Measurements from ENCODE around the gene LRRC2. TPM values are rescaled to one million over a fixed set of nuclear protein-coding genes. Genes with fewer than 3 reads are reported as not detected.

Gene LRRC2
- polyA plus RNA-seq, 3 donors: not detected

DNA sequence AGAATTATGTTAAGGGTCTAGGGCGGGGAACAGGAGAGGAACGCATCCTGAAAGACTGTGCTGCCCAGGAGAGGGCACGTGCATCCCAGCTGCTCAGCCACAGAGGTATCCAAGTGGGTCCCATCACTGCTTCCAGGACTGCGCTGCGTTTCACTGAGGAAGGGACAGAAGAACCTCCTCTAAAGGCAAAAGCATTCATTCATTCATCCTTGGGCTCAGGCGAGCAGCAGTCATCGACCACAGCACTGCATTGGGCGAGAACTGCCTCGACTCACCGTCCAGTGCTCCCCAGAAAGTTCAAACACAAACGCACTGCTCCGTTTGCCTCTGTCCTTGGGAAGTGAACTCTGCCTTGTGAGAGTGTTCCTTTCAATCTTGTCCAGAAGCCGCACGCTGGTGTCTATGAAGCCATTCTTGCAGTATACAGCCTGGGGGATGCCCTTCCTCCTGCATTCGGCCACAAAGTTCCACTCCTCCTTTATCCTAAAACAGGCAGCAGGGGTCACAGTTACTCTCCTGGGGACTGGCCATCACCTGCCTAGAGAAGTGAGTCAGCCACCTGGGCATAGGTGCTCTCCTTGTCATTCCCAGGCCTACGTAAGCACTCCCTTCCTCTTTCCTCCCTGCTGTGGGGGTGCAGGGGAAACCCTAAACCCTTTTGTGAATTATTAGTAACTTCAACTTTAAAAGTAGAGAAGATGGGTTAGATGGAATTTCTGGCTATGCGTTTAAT is 21.2 kb downstream of the LRRC2 start:
- peaks cover 0 to 8% of the 10 kb centered on the region in 2 donors for H3K4me1 ChIP-seq (ENCODE audit: control insufficient read depth in 1 of 2, insufficient read depth in 2 of 2, low read length in 2 of 2)
- H3K27me3 Mint-ChIP-seq (ENCODE audit: low read depth in 3 of 3): peaks cover 0 to 5% (median 4%) of the 10 kb centered on the region in 3 donors
- intact Hi-C loops (cut with micrococcal nuclease): no loop called here
- no peak overlapping the region for H3K4me3 ChIP-seq (replicated peaks in 1 of 3; ENCODE audit: low read depth in 2 of 3, low read length in 3 of 3)
- H3K9ac ChIP-seq (ENCODE audit: insufficient read depth, low read length, poor library complexity, severe bottlenecking): no peak overlapping the region
- H2AFZ ChIP-seq (ENCODE audit: insufficient read depth, low read depth, low read length, poor library complexity, severe bottlenecking): no peak overlapping the region
- no peak overlapping the region for H3K27ac ChIP-seq (ENCODE audit: low read depth in 1 of 2, low read length in 2 of 2)
- no peaks in the 10 kb centered on the region for H3K36me3 ChIP-seq (replicated peaks in 1 of 2; ENCODE audit: control insufficient read depth in 1 of 2, insufficient read depth in 2 of 2, low read length in 2 of 2)
- H3K27ac Mint-ChIP-seq: no peak overlapping the region
- no peak for DNase-seq
- no peaks in the 10 kb centered on the region for H3K27me3 ChIP-seq (ENCODE audit: control insufficient read depth in 2 of 2, insufficient read depth in 2 of 2, low read length in 2 of 2)
- 99% methylated on average over 15 of the region's 17 CpGs for whole genome bisulfite sequencing (ENCODE audit: insufficient coverage)
- H3K4me3 Mint-ChIP-seq: no peak overlapping the region
- H3K4me1 Mint-ChIP-seq: peaks cover 10% of the 10 kb centered on the region
- no peaks in the 10 kb centered on the region for H3K79me2 ChIP-seq (ENCODE audit: insufficient read depth, low read length)
- peaks cover 0 to 3% (median 0%) of the 10 kb centered on the region in 7 donors for H3K9me3 Mint-ChIP-seq
- no peaks in the 10 kb centered on the region for H3K36me3 Mint-ChIP-seq
- no peaks in the 10 kb centered on the region for H4K20me1 ChIP-seq (ENCODE audit: insufficient read depth, low read length)
- H3K9me3 ChIP-seq (replicated peaks in 1 of 2; ENCODE audit: control insufficient read depth in 1 of 2, insufficient read depth in 1 of 2, low read length in 2 of 2): no peaks in the 10 kb centered on the region
- no peak overlapping the region for H3K4me2 ChIP-seq (replicated peaks; ENCODE audit: extremely low read depth, low read length, poor library complexity, severe bottlenecking)
- TF ChIP-seq CTCF (IDR thresholded peaks at IDR 0.05): no peak

GRCh38 chr3:46542801-46543201 is 23.3 kb downstream of the LRRC2 start:
- Histone ChIP-seq H3K27me3 (ENCODE audit: control insufficient read depth in 2 of 2, insufficient read depth in 2 of 2, low read length in 2 of 2) (no peaks in the 10 kb centered on the region), H3K27ac (ENCODE audit: low read depth in 1 of 2, low read length in 2 of 2) (no peak overlapping the region), H2AFZ (ENCODE audit: insufficient read depth, low read depth, low read length, poor library complexity, severe bottlenecking) (peak overlapping the region; percentile 18), H3K9ac (ENCODE audit: insufficient read depth, low read length, poor library complexity, severe bottlenecking) (no peak overlapping the region), H3K79me2 (ENCODE audit: insufficient read depth, low read length) (no peaks in the 10 kb centered on the region), H3K36me3 (replicated peaks in 1 of 2; ENCODE audit: control insufficient read depth in 1 of 2, insufficient read depth in 2 of 2, low read length in 2 of 2) (no peaks in the 10 kb centered on the region), H4K20me1 (ENCODE audit: insufficient read depth, low read length) (no peaks in the 10 kb centered on the region), H3K4me3 (replicated peaks in 1 of 3; ENCODE audit: low read depth in 2 of 3, low read length in 3 of 3) (no peak overlapping the region), H3K9me3 (replicated peaks in 1 of 2; ENCODE audit: control insufficient read depth in 1 of 2, insufficient read depth in 1 of 2, low read length in 2 of 2) (no peaks in the 10 kb centered on the region), H3K4me2 (replicated peaks; ENCODE audit: extremely low read depth, low read length, poor library complexity, severe bottlenecking) (no peak overlapping the region), H3K4me1 (ENCODE audit: control insufficient read depth in 1 of 2, insufficient read depth in 2 of 2, low read length in 2 of 2) (peaks cover 21 to 26% of the 10 kb centered on the region in 2 donors)
- WGBS (ENCODE audit: insufficient coverage): 100% methylated on average over 3 of the region's 5 CpGs
- Mint-ChIP-seq H3K4me3 (no peak overlapping the region), H3K36me3 (no peaks in the 10 kb centered on the region), H3K27me3 (ENCODE audit: low read depth in 3 of 3) (peaks cover 0 to 6% (median 3%) of the 10 kb centered on the region in 3 donors), H3K4me1 (peaks cover 31% of the 10 kb centered on the region), H3K9me3 (peaks cover 0 to 3% (median 0%) of the 10 kb centered on the region in 7 donors), H3K27ac (no peak overlapping the region)
- intact Hi-C loops (cut with micrococcal nuclease): no loop called here
- TF ChIP-seq CTCF (IDR thresholded peaks at IDR 0.05): no peak
- DNase-seq: no peak

Measured in CD14-positive monocyte (primary cell).